ENCODE results near the gene MEF2C. TPM values are rescaled to one million over a fixed set of nuclear protein-coding genes. Genes with fewer than 3 reads are reported as not detected.

The MEF2C gene
- total and polyA plus RNA-seq, 7 donors: 2.8 to 51.4 (median 32.1) TPM

DNA sequence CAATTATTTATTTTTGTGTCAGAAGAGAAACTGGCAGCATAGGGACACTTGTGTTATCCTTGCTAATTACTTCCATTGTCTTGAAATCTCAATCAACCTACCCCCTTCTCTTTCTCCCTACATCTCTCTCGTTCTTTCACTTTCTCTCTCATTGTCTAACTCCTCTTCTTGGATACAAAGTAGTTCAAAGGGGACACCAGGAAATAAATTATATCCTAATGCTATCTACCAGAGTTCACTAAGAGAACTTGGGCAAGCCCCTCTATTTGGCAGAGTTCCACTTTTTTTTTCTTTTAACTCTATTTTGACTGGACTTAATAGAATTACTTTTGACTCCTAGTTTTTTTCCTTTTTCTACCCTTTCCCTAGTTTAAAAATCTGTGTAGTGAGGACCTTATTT, 102.2 kb downstream of the MEF2C start:
- 68 to 81% methylated on average over 1 of the region's 1 CpG for WGBS, 2 donors
- no peaks in the 10 kb centered on the region for H3K27me3 ChIP-seq
- DNase-seq: no peak
- no peaks in the 10 kb centered on the region for H3K9me3 ChIP-seq
- intact Hi-C loops (cut with DNase I): no loop called here
- TF ChIP-seq POLR2A (IDR thresholded peaks at IDR 0.05) (no peak), POLR2AphosphoS5 (IDR thresholded peaks at IDR 0.05) (no peak), EP300 (IDR thresholded peaks at IDR 0.05) (no peak)
- TF ChIP-seq, protein P1, sequence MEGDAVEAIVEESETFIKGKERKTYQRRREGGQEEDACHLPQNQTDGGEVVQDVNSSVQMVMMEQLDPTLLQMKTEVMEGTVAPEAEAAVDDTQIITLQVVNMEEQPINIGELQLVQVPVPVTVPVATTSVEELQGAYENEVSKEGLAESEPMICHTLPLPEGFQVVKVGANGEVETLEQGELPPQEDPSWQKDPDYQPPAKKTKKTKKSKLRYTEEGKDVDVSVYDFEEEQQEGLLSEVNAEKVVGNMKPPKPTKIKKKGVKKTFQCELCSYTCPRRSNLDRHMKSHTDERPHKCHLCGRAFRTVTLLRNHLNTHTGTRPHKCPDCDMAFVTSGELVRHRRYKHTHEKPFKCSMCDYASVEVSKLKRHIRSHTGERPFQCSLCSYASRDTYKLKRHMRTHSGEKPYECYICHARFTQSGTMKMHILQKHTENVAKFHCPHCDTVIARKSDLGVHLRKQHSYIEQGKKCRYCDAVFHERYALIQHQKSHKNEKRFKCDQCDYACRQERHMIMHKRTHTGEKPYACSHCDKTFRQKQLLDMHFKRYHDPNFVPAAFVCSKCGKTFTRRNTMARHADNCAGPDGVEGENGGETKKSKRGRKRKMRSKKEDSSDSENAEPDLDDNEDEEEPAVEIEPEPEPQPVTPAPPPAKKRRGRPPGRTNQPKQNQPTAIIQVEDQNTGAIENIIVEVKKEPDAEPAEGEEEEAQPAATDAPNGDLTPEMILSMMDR (IDR thresholded peaks at IDR 0.05): no peak
- no peak overlapping the region for H3K4me3 ChIP-seq
- H3K27ac ChIP-seq: no peak overlapping the region
- H3K4me1 ChIP-seq: peaks cover 0 to 13% (median 12%) of the 10 kb centered on the region in 4 donors
- no peaks in the 10 kb centered on the region for H3K36me3 ChIP-seq

DNA sequence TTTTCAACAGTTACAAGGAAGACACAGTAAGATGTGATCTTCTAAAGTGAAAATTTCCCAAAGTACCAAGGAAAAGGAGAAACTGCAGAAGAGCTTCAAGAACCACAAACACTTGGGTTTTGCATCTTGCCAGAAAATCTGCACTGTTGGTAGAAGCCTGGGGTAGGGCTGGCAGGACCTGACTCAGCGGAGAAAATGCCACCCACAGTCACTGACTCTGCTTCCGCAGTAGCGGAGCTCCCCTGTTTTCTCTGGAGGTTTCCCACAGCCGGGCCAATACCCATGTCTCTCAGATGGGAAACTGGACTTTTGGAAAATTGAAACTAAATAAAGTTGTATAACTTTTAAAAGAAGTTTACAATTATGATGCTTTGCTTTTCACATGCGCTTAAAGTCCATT, 104.2 kb downstream of the MEF2C start:
- no peak overlapping the region for H3K27ac ChIP-seq
- 78 to 93% methylated on average over 5 of the region's 5 CpGs for WGBS, 2 donors

DNA sequence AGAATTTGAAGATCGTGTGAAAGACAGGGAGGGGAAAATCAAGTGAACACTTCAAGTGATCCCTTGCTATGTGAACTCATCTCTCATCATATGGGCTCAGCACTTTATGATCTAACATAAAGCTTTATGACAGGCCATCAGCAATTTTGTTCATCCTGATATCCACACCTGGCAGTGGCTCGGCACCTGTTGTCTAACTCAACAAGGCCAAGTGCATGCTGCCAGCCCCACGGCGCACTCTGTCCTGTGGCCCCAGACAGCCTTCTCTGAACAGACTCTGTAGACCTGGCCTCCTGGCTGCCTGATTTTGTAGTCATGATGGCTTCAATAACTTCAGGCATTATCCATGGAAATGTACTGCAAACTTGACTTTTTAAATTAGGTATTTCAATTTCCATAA, 106.3 kb downstream of the MEF2C start:
- Histone ChIP-seq H3K27ac (no peak overlapping the region), H3K36me3 (no peaks in the 10 kb centered on the region), H3K9me3 (no peaks in the 10 kb centered on the region), H3K4me3 (no peak overlapping the region), H3K4me1 (no peaks in the 10 kb centered on the region), H3K27me3 (no peaks in the 10 kb centered on the region)
- WGBS, 2 donors: 22 to 70% methylated on average over 4 of the region's 4 CpGs
- intact Hi-C loops (cut with DNase I): no loop called here
- TF ChIP-seq, protein P1 (IDR thresholded peaks at IDR 0.05): no peak
- no peak for TF ChIP-seq POLR2A (IDR thresholded peaks at IDR 0.05)
- no peak for TF ChIP-seq EP300 (IDR thresholded peaks at IDR 0.05)
- TF ChIP-seq POLR2AphosphoS5 (IDR thresholded peaks at IDR 0.05): no peak
- DNase-seq: no peak

More for the DNA sequence above, 104.2 kb downstream of the MEF2C start:
- Histone ChIP-seq H3K4me1 (no peaks in the 10 kb centered on the region), H3K36me3 (no peaks in the 10 kb centered on the region), H3K27me3 (no peaks in the 10 kb centered on the region), H3K9me3 (no peaks in the 10 kb centered on the region), H3K4me3 (no peak overlapping the region)
- no peak for DNase-seq
- intact Hi-C loops (cut with DNase I): no loop called here
- no peak for TF ChIP-seq POLR2AphosphoS5 (IDR thresholded peaks at IDR 0.05)
- TF ChIP-seq, protein P1 (IDR thresholded peaks at IDR 0.05): no peak
- TF ChIP-seq EP300 (IDR thresholded peaks at IDR 0.05): no peak
- TF ChIP-seq POLR2A (IDR thresholded peaks at IDR 0.05): no peak

DNA sequence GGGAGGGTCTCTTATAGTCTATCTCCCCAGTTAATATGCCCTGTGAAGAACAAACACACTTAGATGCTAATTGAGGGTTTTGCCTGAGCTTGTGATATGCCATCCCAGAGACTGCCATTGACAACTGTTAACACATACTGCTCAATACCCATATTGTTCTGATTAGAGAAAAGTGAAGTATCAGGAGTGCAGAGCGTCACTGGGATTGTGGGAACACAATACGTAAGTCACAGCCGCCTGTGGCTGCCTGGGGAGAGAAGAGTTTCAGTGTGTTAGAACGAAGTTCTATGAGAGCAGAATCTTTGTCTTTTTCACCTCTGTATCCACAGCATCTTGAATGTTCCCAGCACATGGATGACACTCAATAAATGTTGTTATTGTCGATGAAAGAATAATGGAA, 110.2 kb downstream of the MEF2C start:
- intact Hi-C loops (cut with DNase I): no loop called here

More for the DNA sequence above, 110.2 kb downstream of the MEF2C start:
- 95 to 96% methylated on average over 5 of the region's 5 CpGs for WGBS, 2 donors
- TF ChIP-seq POLR2AphosphoS5 (IDR thresholded peaks at IDR 0.05) (no peak), EP300 (IDR thresholded peaks at IDR 0.05) (no peak), POLR2A (IDR thresholded peaks at IDR 0.05) (no peak)
- TF ChIP-seq, protein P1 (IDR thresholded peaks at IDR 0.05): no peak
- H3K4me3 ChIP-seq: no peak overlapping the region
- H3K27ac ChIP-seq: no peak overlapping the region
- DNase-seq: no peak
- no peaks in the 10 kb centered on the region for H3K36me3 ChIP-seq
- H3K4me1 ChIP-seq: peaks cover 0 to 6% (median 0%) of the 10 kb centered on the region in 4 donors
- no peaks in the 10 kb centered on the region for H3K27me3 ChIP-seq
- no peaks in the 10 kb centered on the region for H3K9me3 ChIP-seq

Measured in sigmoid colon (tissue), 7 donors.